ENCODE measurements around the gene IDH2.

GRCh38 chr15:90113166-90113565 lies 10.9 kb upstream of the IDH2 start:
- TF ChIP-seq POLR2AphosphoS5 (IDR thresholded peaks at IDR 0.05; ENCODE audit: low read depth, low read length) (no peak), REST (IDR thresholded peaks at IDR 0.05; ENCODE audit: insufficient read depth in 1 of 2, low read depth in 2 of 2, low read length in 2 of 2) (no peak), SIN3A (IDR thresholded peaks at IDR 0.05; ENCODE audit: borderline replicate concordance, insufficient read depth, low read length) (no peak), TAF1 (IDR thresholded peaks at IDR 0.05; ENCODE audit: borderline replicate concordance, insufficient read depth, low read length) (no peak)

All from PFSK-1 (cell line).